ENCODE results near the gene FADS2. TPM values are rescaled to one million over a fixed set of nuclear protein-coding genes. Genes with fewer than 3 reads are reported as not detected.

The FADS2 gene
- total and polyA plus RNA-seq, 2 of the 13 experiments (the other 11 are each of a cell fraction or from before 2014, with no cell fraction given) = 90.1 to 124 TPM

- TF ChIP-seq NFAT5 (CRISPR knock-in tag; IDR thresholded peaks at IDR 0.05) (peak; percentile 9; the same call in 1 of the 2 replicates), NFKBIZ (CRISPR knock-in tag; IDR thresholded peaks at IDR 0.05) (no peak), ZNF816 (CRISPR knock-in tag; IDR thresholded peaks at IDR 0.05; ENCODE audit: borderline replicate concordance) (0 out of 2 replicates have a peak, but pooled peaks have one; percentile 69), POLR2AphosphoS5 (IDR thresholded peaks at IDR 0.05; ENCODE audit: low read depth, low read length) (peak; percentile 11; the same call in 1 of the 2 replicates), ZNF7 (CRISPR knock-in tag; IDR thresholded peaks at IDR 0.05) (no peak), MED1 (CRISPR knock-in tag; IDR thresholded peaks at IDR 0.05) (no peak), HOXD1 (CRISPR knock-in tag; IDR thresholded peaks at IDR 0.05) (peak; percentile 59; the same call in 1 of the 2 replicates), JUND (CRISPR knock-in tag; IDR thresholded peaks at IDR 0.05) (0 out of 2 replicates have a peak, but pooled peaks have one; percentile 15), KAT2B (IDR thresholded peaks at IDR 0.05; ENCODE audit: borderline replicate concordance, low read depth, low read length) (no peak), ZNF20 (CRISPR knock-in tag; IDR thresholded peaks at IDR 0.05) (no peak), STAG1 (CRISPR knock-in tag; IDR thresholded peaks at IDR 0.05) (no peak), KLF16 (CRISPR knock-in tag; IDR thresholded peaks at IDR 0.05) (peak in 1 of 2 experiments; percentile 10; a peak in 1 of 4 replicates), HDAC6 (IDR thresholded peaks at IDR 0.05; ENCODE audit: low read depth, low read length) (no peak), ERF (CRISPR knock-in tag; IDR thresholded peaks at IDR 0.05) (0 out of 2 replicates have a peak, but pooled peaks have one; percentile 65), TBX2 (CRISPR knock-in tag; IDR thresholded peaks at IDR 0.05; ENCODE audit: borderline replicate concordance) (no peak), POLR2AphosphoS2 (IDR thresholded peaks at IDR 0.05; ENCODE audit: low read depth, low read length) (no peak), HMGXB4 (CRISPR knock-in tag; IDR thresholded peaks at IDR 0.05; ENCODE audit: borderline replicate concordance in 1 of 2, low read depth in 1 of 2) (0 out of 4 replicates have a peak, but pooled peaks of 1 of the 2 experiments have one; percentile 44), MED13 (CRISPR knock-in tag; IDR thresholded peaks at IDR 0.05) (no peak), KMT2A (CRISPR knock-in tag; IDR thresholded peaks at IDR 0.05) (0 out of 2 replicates have a peak, but pooled peaks have one; percentile 4), ZNF138 (CRISPR knock-in tag; IDR thresholded peaks at IDR 0.05; ENCODE audit: low read depth) (0 out of 2 replicates have a peak, but pooled peaks have one; percentile 60), BATF2 (CRISPR knock-in tag; IDR thresholded peaks at IDR 0.05) (peak; percentile 30), KDM5A (IDR thresholded peaks at IDR 0.05; ENCODE audit: borderline replicate concordance, low read length) (0 out of 2 replicates have a peak, but pooled peaks have one; percentile 17)
These were observed 12.0 kb upstream of the FADS2 start (continued) for GRCh38 chr11:61815790-61816735.

Measured in HepG2 (cell line).